NCI-H187 treated with DMSO at 0.1 percent for 48 hours (cell line): Measurements from ENCODE around the gene SCARB1.

ENCODE experiments used
- DNase-seq: peaks from one replicate; lab custom pipeline; 2025; lab: John Stamatoyannopoulos, UW

Gene SCARB1

GRCh38 chr12:124864326-124864752 lies 675 bp upstream of the SCARB1 start:
- DNase-seq, result no peak

- no peak for DNase-seq
Measured at GRCh38 chr12:124862768-124863415, 772 bp downstream of the SCARB1 start.

GRCh38 chr12:124861898-124862676 lies 1.6 kb downstream of the SCARB1 start:
- no peak for DNase-seq

- no peak for DNase-seq
Measured at GRCh38 chr12:124861492-124861891, 2.2 kb downstream of the SCARB1 start.

GRCh38 chr12:124857921-124858461 lies 5.7 kb downstream of the SCARB1 start:
- DNase-seq, result no peak

- DNase-seq, result no peak
Measured at GRCh38 chr12:124856842-124857178, 6.9 kb downstream of the SCARB1 start.

- no peak for DNase-seq
Measured at GRCh38 chr12:124856132-124856841, 7.4 kb downstream of the SCARB1 start.

GRCh38 chr12:124855275-124855957 lies 8.2 kb downstream of the SCARB1 start:
- DNase-seq, result no peak

GRCh38 chr12:124854637-124855184 lies 9.0 kb downstream of the SCARB1 start:
- no peak for DNase-seq

- DNase-seq, result no peak
Measured at GRCh38 chr12:124853781-124854636, 9.7 kb downstream of the SCARB1 start.

GRCh38 chr12:124852911-124853427 lies 10.7 kb downstream of the SCARB1 start:
- no peak for DNase-seq

- no peak for DNase-seq
Measured at GRCh38 chr12:124852329-124852831, 11.3 kb downstream of the SCARB1 start.

- DNase-seq, result no peak
Measured at GRCh38 chr12:124851342-124851741, 12.3 kb downstream of the SCARB1 start.

GRCh38 chr12:124849382-124849781 lies 14.3 kb downstream of the SCARB1 start:
- DNase-seq, result no peak

GRCh38 chr12:124848621-124849380 lies 14.9 kb downstream of the SCARB1 start:
- no peak for DNase-seq

GRCh38 chr12:124847113-124848074 lies 16.3 kb downstream of the SCARB1 start:
- DNase-seq, result no peak

- no peak for DNase-seq
Measured at GRCh38 chr12:124844411-124845397, 19.0 kb downstream of the SCARB1 start.
